ENCODE measurements around the gene GRIK3.

GRCh38 chr1:36876990-36877389 lies 157.3 kb downstream of the GRIK3 start:
- TF ChIP-seq CTCF (conservative IDR thresholded peaks at IDR 0.05 in 1 of 2, IDR thresholded peaks at IDR 0.05 in 1 of 2; ENCODE audit: extremely low read depth in 1 of 2, insufficient read depth in 1 of 2, low read depth in 1 of 2, low read length in 2 of 2) (no peak), EZH2 (IDR thresholded peaks at IDR 0.05; ENCODE audit: borderline replicate concordance, low read length) (no peak)
